Fibroblast of mammary gland (primary cell): Measurements from ENCODE around the gene ANO8.
A peak's percentile ranks its signal among the peaks of the same experiment; 100 is the strongest.

Experiments used
- DNase-seq: peaks from one replicate; pipeline ENCODE4 v3.0.0-alpha.2; 2010; ENCODE audit warnings: low read depth
- H3K4me3 ChIP-seq: 2 replicates; pipeline ENCODE4 v1.5.1; 2011; ENCODE audit warnings: low read depth, mild to moderate bottlenecking, low read length, moderate library complexity; ENCODE audit not compliant: control insufficient read depth
- CTCF ChIP-seq: conservative IDR thresholded peaks from 2 replicates; pipeline ENCODE4 v1.5.1; 2011; ENCODE audit warnings: low read depth, low read length, inconsistent platforms; ENCODE audit not compliant: control insufficient read depth, insufficient read depth

The ANO8 gene

GRCh38 chr19:17314007-17314593 lies 20.6 kb downstream of the ANO8 start:
- no peak overlapping the region for H3K4me3 ChIP-seq
- no peak for DNase-seq
- TF ChIP-seq CTCF, result no peak

GRCh38 chr19:17312189-17313113 lies 22.2 kb downstream of the ANO8 start:
- TF ChIP-seq CTCF, result no peak
- no peak overlapping the region for H3K4me3 ChIP-seq
- DNase-seq, result no peak

GRCh38 chr19:17311455-17312188 lies 23.0 kb downstream of the ANO8 start:
- H3K4me3 ChIP-seq, result no peak overlapping the region
- no peak for TF ChIP-seq CTCF
- peak; percentile 66 for DNase-seq

- DNase-seq, result no peak
- peak overlapping the region; percentile 92 for H3K4me3 ChIP-seq
- TF ChIP-seq CTCF, result no peak
These were observed 24.6 kb downstream of the ANO8 start for GRCh38 chr19:17309965-17310461.

- peak; percentile 100 for DNase-seq
- TF ChIP-seq CTCF, result no peak
- H3K4me3 ChIP-seq, result peak within 1 kb of the TSS; percentile 92
These were observed 25.3 kb downstream of the ANO8 start, which contains the start of gene DDA1 for GRCh38 chr19:17309198-17309964. DDA1 (plus strand) TSS chr19:17309563; CDS start chr19:17309655, 92 bp downstream.

GRCh38 chr19:17307876-17308377 lies 26.7 kb downstream of the ANO8 start:
- DNase-seq, result no peak
- TF ChIP-seq CTCF, result no peak
- no peak overlapping the region for H3K4me3 ChIP-seq
